Kidney tubule cell (primary cell): ENCODE results near the gene PEDS1.
A peak's percentile ranks its signal among the peaks of the same experiment; 100 is the strongest.
"Not testable (repeated sequence)": the region's sequence is repeated elsewhere in the genome, so short reads cannot be mapped to it uniquely, and the experiment has no call there.

Source experiments
- DNase-seq: peaks from one replicate; pipeline ENCODE4 v3.0.0-alpha.2; 2018; ENCODE audit warnings: low spot score

PEDS1 gene

GRCh38 chr20:50135157-50135556 lies 18.4 kb downstream of the PEDS1 start:
- not testable (repeated sequence) for DNase-seq

- no peak for DNase-seq
Measured at GRCh38 chr20:50133474-50134217, 19.9 kb downstream of the PEDS1 start.

- no peak for DNase-seq
Measured at GRCh38 chr20:50133041-50133440, 20.5 kb downstream of the PEDS1 start.

- no peak for DNase-seq
Measured at GRCh38 chr20:50130995-50131394, 22.5 kb downstream of the PEDS1 start.

GRCh38 chr20:50130356-50130723 lies 23.2 kb downstream of the PEDS1 start:
- no peak for DNase-seq

- DNase-seq: no peak
Measured at GRCh38 chr20:50129662-50130355, 23.7 kb downstream of the PEDS1 start.

GRCh38 chr20:50128520-50128905 lies 25.0 kb downstream of the PEDS1 start:
- no peak for DNase-seq

- DNase-seq: no peak
Measured at GRCh38 chr20:50127587-50128519, 25.7 kb downstream of the PEDS1 start.

GRCh38 chr20:50126662-50127061 lies 26.9 kb downstream of the PEDS1 start:
- peak; percentile 51 for DNase-seq

GRCh38 chr20:50125279-50125678 lies 28.2 kb downstream of the PEDS1 start:
- DNase-seq: no peak

- no peak for DNase-seq
Measured at GRCh38 chr20:50124496-50124895, 29.0 kb downstream of the PEDS1 start.

GRCh38 chr20:50123418-50123817 lies 30.1 kb downstream of the PEDS1 start:
- no peak for DNase-seq

GRCh38 chr20:50122763-50123162 lies 30.8 kb downstream of the PEDS1 start:
- no peak for DNase-seq

- no peak for DNase-seq
Measured at GRCh38 chr20:50121858-50122271, 31.7 kb downstream of the PEDS1 start.

- peak; percentile 73 for DNase-seq
Measured at GRCh38 chr20:50120935-50121693, 32.4 kb downstream of the PEDS1 start.

GRCh38 chr20:50118203-50118602 lies 35.3 kb downstream of the PEDS1 start:
- DNase-seq: no peak

- DNase-seq: no peak
Measured at GRCh38 chr20:50116368-50116999, 37.0 kb downstream of the PEDS1 start.

- peak; percentile 95 for DNase-seq
Measured at GRCh38 chr20:50115591-50116367, 37.7 kb downstream of the PEDS1 start.

GRCh38 chr20:50115041-50115512 lies 38.4 kb downstream of the PEDS1 start:
- DNase-seq: no peak
